Posterior vena cava (tissue), 2 donors: ENCODE data around the gene IFIT3. TPM values are rescaled to one million over a fixed set of nuclear protein-coding genes. Genes with fewer than 3 reads are reported as not detected.
A peak's percentile ranks its signal among the peaks of the same experiment; 100 is the strongest.
"Not testable (repeated sequence)": the region's sequence is repeated elsewhere in the genome, so short reads cannot be mapped to it uniquely, and the experiment has no call there.

Experiments
- DNase-seq: peaks from one replicate; pipeline ENCODE4 v3.0.0-alpha.2; 2020; ENCODE audit warnings: low spot score
- intact Hi-C, 2 donors: fragments of 100-400 bp; cut with DNase I; formaldehyde crosslinking; loops; one replicate each; pipeline versions ENCODE4 v1.14.1 to v1.14.2; 2022 to 2023
- long read RNA-seq, 2 donors: library from polyadenylated mRNA; unstranded; transcript quantifications; one replicate each; pipeline ENCODE4 v2.0.0, GENCODE V29; 2020 to 2021
- total RNA-seq, 2 donors: library from RNA; stranded (reverse); fragmentation: NEBNext Ultra II Directional; extraction: Animal tissue kit (Norgen Biotek cat#: 25700); gene quantifications; one replicate each; pipeline ENCODE4 v1.2.1, GENCODE V29; 2021
- donor health status: DM: yes; HTN: yes; CAD: no.
- donor health status: DM: yes; HTN: yes; CAD: no.

IFIT3 gene, protein sequence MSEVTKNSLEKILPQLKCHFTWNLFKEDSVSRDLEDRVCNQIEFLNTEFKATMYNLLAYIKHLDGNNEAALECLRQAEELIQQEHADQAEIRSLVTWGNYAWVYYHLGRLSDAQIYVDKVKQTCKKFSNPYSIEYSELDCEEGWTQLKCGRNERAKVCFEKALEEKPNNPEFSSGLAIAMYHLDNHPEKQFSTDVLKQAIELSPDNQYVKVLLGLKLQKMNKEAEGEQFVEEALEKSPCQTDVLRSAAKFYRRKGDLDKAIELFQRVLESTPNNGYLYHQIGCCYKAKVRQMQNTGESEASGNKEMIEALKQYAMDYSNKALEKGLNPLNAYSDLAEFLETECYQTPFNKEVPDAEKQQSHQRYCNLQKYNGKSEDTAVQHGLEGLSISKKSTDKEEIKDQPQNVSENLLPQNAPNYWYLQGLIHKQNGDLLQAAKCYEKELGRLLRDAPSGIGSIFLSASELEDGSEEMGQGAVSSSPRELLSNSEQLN
- 10 to 100 TPM; 10.5 to 17.0 TPM for total RNA-seq
- long read RNA-seq, donor 1, partial matches to known transcripts, result 0 of 6 reads
- long read RNA-seq, donor 1, other reads (novel, unspliced or antisense), result 1 of 6 reads
- long read RNA-seq, donor 2, transcript IFIT3-201 (2 exons, 2,455 nt), result major isoform, 64 of 90 reads
- long read RNA-seq, donor 2, transcript IFIT3-202 (2 exons, 2,496 nt), result minor isoform, 19 of 90 reads
- long read RNA-seq, donor 2, partial matches to known transcripts, result 4 of 90 reads
- long read RNA-seq, donor 2, other reads (novel, unspliced or antisense), result 3 of 90 reads

DNA sequence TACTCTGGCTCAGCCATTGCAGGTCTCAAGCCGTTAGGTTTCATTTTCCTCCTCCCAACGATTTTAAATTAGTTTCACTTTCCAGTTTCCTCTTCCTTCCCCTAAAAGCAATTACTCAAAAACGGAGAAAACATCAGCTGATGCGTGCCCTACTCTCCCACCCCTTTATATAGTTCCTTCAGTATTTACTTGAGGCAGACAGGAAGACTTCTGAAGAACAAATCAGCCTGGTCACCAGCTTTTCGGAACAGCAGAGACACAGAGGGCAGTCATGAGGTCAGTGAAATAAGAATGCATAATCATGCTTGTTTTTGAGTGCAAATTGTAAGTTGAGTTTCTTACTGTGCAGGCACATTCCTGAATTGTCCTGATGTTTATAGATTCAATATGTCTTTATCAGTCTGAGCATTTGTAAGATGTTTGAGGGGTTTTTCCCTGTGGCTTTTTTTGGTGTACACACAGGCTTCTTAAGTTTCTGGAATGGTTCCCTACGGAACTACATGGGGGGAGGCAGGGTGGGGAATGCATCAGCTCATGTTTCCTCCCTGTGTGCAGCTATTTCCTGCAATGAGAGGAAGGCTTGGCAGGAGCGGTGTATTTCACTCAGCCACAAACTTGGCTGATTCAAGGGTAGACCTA lies at the start of gene IFIT3:
TSS of gene IFIT3 (plus strand) at position 195 of the 639 bp plus-strand sequence. CDS start at position 272, 77 bp downstream.
- no peak for DNase-seq
- intact Hi-C loops, result no loop called here

DNA sequence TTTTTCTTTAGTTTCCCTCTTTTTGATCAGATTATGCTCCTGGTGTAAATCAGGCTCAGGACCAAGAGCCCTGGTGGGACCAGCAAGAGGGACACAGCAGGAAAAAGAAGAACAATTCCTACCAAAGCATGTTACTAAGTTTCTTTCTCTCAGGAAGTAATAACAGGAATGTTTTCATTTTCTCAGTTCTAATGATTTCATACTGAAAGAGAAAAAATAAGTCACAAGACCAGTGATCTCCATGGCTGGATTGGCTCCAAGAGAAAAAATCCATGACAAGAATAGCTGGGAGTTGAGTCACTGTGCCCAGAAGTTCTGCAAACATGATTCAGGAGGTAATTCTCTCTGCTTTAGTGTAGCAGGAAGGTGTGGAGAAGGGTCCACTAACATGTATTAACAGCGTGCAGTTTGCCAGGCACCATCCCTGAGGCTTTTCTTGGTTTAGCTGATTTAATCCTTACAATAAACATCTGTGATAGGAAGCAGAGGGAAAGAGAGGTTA lies 49.7 kb upstream of the IFIT3 start:
- no peak for DNase-seq
- intact Hi-C loops, result no loop called here

DNA sequence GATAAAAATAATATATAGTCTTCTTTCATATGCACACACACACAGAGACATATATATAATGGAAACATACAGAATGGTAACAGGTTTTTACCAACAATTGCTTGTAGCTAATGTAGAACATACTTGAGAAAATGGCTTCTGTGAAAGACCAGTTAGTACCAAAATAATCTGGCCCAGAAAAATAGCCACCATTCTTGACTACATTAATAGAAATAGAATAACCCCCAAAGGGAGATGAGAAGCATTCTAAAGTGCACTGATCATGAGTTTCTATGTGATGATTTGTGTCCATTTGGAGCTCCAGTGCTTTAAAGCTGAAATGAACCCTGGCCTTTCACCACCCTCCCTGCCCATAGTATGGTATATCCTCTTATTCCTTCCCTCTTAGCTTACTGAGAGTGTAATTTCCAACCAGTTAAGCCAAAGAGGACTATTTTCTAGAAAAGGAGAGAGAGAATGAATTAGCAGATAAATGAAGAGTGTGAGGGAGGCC lies 48.9 kb upstream of the IFIT3 start:
- DNase-seq, result no peak
- intact Hi-C loops, result no loop called here

DNA sequence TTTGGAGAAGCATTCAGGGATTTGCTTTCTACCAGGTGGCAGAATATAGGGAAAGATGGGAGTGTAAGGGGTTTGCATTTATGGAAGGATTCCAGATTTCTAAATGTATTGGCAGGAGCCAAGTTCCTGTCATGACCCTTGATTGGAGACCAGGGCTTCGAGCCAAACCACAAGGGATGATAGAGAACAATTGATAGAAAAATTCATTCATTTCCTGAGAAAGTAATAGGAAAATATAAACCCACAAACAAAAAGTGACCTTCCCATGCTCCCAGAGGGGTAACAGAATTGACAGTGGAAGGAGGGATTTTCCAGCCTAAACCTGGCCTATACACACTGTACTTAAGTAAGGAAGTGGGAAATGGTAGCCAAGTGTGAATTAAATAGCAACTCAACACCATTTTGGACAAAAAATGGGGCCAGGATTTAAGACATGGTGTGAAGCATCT lies 48.4 kb upstream of the IFIT3 start:
- intact Hi-C loops, result no loop called here
- no peak for DNase-seq

DNA sequence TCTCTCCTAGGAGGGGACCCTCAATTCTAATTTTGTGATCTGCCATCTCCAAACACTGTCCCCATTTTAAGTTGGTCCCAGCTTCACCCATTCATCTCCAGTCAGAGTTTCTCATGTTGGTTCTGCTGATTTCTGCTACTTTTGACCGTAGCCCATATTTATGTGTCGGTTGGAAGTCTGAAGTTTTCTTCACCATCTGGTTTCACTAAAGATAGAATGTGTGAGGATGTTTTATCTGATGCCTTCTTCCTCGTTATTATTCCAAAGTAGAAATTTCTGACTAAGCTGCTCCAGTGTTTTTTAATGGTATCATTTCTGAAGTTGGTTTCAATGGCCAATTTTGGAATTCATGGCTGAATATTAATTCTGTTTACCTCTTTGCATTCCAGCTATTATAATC lies 47.3 kb upstream of the IFIT3 start:
- DNase-seq, result no peak
- intact Hi-C loops, result no loop called here

DNA sequence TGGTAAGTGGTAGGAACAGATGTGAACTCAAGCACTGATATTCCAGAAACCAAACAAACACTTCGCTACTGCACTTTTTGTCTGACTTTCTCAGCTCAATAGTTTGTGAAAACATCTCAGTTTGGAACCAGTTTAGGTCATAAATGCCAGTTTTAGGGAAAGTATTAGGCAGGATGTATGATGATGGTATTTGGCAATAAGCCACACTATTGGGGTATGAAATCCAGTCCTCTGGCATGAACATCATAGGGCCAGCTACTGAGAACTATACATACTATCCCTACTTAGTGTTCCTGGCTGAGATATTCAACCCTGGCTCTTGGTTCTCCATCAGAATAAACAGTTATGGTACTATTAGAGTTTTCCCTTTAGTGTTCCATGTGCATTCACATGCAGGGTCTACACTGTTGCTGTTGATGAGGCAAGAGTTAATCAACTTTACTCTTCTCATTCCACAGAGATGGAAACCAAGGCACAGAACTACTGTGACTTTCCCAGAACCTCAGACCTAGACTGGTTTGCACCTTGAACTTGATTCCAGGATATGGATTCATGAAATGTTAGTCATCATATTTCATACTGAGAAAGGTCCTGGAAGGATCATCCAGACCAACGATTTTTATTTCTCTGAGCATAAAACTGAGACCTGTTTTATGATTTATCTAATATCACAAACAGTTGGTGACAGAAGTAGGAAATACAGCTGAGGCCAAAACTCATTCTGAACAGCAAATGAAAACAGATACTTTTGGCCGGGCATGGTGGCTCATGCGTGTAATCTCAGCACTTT lies 46.0 kb upstream of the IFIT3 start:
- intact Hi-C loops, result no loop called here

DNA sequence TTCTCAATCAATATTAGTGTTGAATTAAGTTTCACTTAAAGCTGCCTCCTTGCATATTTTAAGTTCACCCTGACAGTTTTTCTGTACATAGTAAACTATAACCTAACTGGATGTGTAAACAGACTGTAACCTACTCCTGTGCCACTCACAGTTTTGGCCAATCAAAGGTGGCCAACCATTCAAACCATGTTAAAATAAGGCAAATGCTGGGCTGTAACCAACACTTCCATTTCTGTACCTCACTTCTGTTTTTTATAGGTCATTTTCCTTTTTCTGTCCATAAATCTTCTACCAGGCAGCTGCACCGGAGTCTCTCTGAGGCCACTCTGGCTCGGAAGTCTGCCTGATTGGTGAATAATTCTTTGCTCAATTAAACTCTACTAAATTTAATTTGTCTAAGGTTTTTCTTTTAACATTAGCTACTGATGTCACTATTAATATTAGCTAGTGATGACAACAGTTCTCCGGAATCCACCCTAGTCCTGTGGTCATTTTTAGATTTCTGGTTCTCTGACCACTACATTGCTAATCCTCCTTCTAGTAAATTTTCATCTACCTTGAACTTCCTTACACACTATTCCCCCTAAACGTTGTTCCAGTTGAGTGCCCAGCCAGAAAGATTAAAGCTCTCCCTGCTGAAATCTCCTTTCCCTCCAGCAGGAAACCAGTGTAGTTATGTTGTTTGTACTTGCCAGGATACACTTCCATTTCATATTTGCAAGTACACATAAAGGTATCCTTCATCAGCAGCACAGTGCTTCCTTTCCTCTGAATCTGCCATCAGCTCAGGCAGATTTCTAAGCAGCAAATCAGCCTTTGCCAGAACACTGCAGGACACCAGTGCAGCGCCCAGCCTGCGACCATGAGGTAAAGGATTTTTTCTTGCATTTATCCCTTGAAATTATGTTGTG lies 44.5 kb upstream of the IFIT3 start:
- DNase-seq, result no peak
- intact Hi-C loops, result no loop called here

More for the DNA sequence above, 46.0 kb upstream of the IFIT3 start:
- no peak for DNase-seq

DNA sequence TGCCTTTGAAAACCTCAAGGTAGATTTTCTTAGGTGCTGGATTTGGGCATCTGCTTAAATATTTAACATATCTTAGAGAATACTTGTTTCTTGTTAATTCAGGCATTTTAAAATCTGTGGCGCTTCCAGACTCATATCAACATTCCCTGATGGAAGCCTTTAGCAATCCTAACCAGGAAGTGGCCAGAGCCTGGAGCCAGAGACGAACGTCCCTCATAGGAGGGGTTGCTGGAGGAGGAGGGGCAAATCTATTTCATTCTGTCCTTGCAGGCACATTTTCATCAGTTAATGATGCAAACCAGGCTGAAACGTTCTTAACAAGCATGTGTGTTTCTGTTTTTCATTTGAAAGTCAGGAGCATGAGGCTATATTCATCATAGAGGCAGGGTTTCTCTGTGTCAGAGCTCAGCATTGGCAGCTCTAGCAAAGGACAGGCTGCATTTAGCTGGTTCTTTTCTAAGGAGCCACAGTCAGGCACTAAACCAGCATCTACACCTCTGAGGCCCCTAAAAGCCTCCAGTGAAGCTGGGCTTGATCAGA lies 43.8 kb upstream of the IFIT3 start:
- peak; percentile 83 for DNase-seq
- intact Hi-C loops, result no loop called here

DNA sequence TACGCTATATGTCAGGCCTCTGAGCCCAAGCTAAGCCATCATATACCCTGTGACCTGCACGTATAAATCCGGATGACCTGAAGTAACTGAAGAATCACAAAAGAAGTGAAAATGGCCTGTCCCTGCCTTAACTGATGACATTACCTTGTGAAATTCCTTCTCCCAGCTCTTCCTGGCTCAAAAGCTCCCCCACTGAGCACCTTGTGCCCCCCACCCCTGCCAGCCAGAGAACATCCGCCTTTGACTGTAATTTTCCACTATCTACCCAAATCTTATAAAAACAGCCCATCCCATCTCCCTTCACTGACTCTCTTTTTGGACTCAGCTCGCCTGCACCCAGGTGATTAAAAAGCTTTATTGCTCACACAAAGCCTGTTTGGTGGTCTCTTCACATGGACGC lies 43.1 kb upstream of the IFIT3 start:
- intact Hi-C loops, DNase-seq: not testable (repeated sequence)

DNA sequence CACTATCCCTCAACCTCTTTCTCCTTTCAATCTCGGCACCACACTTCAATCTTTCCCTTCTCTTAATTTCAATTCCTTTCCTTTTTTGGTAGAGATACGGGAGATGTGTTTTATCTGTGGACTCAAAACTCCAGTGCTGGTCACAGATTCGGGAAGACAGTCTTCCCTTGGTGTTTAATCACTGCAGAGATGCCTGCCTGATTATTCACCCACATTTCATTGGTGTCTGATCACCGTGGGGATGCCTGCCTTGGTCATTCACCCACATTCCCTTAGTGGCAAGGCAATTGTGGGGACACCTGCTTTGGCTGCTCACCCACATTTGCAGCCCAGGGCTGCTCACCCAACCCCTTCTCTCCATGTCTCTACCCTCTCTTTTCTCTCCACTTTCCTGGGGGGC lies 42.5 kb upstream of the IFIT3 start:
- intact Hi-C loops, result not testable (repeated sequence)

DNA sequence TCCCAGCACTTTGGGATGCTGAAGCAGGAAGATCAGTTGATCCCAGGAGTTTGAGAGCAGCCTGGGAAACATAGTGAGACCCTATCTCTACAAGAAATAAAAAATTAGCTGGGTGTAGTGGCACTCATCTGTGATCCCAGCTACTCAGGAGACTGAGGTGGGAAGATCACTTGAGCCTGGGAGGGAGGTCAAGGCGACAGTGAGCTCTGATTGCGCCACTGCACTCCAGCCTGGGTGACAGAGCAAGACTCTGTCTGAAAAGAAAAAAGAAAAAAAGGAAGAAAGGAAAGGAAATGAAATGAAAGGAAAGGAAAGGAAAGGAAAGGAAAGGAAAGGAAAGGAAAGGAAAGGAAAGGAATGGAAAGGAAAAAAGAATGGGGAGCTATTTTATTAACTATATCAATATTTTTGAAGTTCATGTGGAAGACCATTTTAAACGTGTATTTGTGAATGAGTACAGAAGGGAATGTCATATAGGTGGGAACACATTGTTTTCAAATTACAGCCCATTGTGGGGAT lies 33.0 kb upstream of the IFIT3 start:
- intact Hi-C loops, result no loop called here
- no peak for DNase-seq

More for the DNA sequence above, 42.5 kb upstream of the IFIT3 start:
- not testable (repeated sequence) for DNase-seq

DNA sequence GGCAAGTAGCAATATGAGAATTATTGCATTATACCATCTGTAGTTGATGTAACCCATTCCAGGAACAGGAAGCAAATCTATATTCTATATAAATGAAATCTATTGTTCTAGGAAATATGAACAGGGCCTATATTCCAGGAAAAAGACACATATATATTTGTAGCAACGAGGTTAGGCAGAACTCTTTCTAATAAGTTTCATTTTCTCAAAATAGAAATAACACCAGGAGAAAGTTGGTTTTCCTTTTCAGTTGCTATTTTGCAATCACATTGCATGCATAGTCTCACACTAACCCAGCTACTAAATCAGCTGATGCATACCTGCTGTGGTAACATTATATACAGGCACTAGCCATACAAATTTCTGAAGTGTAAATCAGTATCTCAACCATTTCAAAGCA lies 32.2 kb upstream of the IFIT3 start:
- DNase-seq, result no peak
- intact Hi-C loops, result no loop called here

DNA sequence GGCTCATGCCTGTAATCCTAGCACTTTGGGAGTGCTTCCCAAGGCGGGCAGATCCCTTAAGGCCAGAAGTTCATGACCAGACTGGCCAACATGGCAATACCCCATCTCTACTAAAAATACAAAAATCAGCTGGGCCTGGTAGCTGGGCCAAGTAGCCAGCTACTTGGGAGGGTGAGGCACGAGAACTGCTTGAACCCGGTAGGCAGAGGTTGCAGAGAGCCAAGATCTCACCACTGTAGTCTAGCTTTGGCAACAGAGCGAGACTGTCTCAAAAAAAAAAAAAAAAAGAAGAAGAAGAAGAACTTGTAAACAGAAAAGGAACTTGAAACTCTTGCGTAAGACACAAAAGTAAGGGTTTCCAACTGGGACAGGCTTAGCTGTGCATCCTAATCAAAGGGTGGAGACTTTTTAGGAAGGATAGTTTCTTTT lies 31.6 kb upstream of the IFIT3 start:
- DNase-seq, result no peak
- intact Hi-C loops, result no loop called here

DNA sequence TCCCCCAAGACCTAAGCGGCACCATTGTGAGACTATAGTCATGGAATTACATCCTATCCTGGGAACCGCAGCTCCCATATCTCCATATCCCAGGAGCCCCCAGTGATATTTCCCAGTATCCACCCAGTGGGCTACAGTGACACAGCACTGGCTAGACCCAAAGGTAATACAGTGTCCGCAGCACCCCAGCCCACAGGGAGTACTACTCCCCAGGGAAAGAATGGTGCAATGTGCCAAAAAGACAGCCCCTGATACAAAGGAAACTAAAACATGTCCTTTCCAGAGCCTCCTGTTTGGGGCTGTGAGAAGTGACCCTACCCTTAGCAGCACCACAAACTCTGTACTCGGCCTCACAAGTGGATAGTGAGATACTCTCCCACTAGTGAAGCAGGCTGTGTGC lies 30.4 kb upstream of the IFIT3 start:
- intact Hi-C loops, result no loop called here
- DNase-seq, result no peak

DNA sequence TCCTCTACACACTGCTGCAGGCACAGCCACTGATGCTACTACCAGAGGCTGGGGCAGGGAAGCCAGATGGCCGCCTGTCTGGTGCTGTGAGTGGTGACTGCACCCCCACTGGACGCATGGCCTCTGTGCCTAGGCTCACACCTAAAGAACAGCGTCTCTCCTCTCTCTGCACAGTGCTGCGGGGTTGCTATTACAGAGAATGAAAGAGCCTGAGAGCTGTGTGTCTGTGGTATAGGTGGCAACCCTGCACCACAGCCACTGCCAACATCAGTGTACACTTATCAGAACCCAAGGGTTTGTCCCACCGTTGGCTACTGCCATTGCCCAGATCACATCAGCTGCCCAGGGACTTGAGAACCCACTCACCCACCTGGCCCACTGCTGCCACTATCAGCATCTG lies 30.0 kb upstream of the IFIT3 start:
- intact Hi-C loops, result no loop called here
- no peak for DNase-seq

DNA sequence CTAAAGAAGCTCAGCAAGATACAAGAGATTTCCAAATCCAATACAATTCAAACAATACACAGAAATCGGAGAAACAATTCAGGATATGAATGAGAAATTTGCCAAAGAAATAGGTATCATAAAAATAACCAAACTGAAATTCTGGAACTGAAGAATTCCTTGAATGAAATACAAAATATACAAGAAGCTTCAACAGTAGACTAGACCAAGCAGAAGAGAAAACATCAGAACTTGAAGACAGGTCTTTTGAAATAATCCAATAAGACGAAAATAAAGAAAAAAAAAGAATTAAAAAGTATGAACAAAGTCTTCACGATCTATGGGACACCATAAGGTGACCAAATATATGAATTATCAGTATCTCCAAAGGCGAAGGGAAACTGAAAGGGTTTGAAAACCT lies 28.8 kb upstream of the IFIT3 start:
- DNase-seq, result no peak
- intact Hi-C loops, result no loop called here

DNA sequence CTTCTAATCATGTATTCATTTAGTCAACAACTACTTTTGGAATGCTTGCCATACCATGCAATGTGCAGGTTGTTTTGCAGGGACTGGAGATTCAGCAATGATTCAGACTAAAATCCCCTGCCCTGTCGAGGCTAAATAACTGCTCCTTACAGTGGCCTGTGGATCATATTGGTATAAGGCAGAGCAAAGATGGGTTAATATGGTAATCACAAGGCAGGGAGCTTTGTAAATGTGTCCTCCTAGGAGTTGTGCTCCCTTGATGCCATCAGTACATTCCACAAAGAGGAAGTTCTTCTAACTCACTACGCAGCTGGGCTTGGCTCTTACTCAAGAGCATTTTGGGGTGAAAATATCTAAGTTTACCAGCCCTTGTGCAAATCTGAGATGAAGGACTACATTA lies 26.6 kb upstream of the IFIT3 start:
- DNase-seq, result no peak
- intact Hi-C loops, result no loop called here
